Gastroesophageal sphincter (tissue), 3 donors: ENCODE measurements around the gene DEPDC1B.

ENCODE experiments used
- POLR2A ChIP-seq, 2 donors: fragments of 450-650 bp; IDR thresholded peaks; one replicate each; pipeline ENCODE4 v1.6.1; 2017; ENCODE audit warnings: antibody characterized with exemption in 2 of 2, mild to moderate bottlenecking in 2 of 2, moderate library complexity in 1 of 2
- TF ChIP-seq, protein P1 (sequence below), 4 experiments: fragments of 200-600 bp in 2 of 4; fragments of 450-650 bp in 2 of 4; sonication (generic) in 1 of 4; IDR thresholded peaks; one replicate each; pipeline ENCODE4 v1.5.1; 2017 to 2019; ENCODE audit warnings: antibody characterized with exemption in 4 of 4, mild to moderate bottlenecking in 2 of 4, moderate library complexity in 2 of 4

DNA sequence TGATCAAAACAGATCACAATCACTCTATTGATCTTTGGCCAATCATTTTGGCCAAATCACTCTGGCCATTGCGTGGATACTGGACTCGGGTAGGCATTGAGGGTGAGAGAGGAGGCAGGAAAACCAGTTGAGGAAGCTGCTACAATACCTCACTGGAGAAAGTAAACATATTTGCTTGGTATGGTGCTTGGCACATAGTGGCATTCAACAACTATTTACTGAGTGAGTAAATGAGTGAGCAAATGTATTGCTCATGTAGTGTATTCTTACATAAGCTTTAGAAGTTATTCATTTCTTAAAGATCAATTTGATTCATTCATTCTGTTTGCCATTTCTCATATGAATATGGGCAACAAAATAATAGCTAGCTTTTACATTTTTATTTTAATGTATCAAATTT lies 4.0 kb upstream of the DEPDC1B start:
- TF ChIP-seq, protein P1, sequence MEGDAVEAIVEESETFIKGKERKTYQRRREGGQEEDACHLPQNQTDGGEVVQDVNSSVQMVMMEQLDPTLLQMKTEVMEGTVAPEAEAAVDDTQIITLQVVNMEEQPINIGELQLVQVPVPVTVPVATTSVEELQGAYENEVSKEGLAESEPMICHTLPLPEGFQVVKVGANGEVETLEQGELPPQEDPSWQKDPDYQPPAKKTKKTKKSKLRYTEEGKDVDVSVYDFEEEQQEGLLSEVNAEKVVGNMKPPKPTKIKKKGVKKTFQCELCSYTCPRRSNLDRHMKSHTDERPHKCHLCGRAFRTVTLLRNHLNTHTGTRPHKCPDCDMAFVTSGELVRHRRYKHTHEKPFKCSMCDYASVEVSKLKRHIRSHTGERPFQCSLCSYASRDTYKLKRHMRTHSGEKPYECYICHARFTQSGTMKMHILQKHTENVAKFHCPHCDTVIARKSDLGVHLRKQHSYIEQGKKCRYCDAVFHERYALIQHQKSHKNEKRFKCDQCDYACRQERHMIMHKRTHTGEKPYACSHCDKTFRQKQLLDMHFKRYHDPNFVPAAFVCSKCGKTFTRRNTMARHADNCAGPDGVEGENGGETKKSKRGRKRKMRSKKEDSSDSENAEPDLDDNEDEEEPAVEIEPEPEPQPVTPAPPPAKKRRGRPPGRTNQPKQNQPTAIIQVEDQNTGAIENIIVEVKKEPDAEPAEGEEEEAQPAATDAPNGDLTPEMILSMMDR (IDR thresholded peaks at IDR 0.05), result no peak
- no peak for TF ChIP-seq POLR2A (IDR thresholded peaks at IDR 0.05)
